ENCODE data around the gene LMAN1L. TPM values are rescaled to one million over a fixed set of nuclear protein-coding genes. Genes with fewer than 3 reads are reported as not detected.

The LMAN1L gene
- polyA plus RNA-seq, 1 donor from 2014 or later, result not detected

- Histone ChIP-seq H3K9me3 (ENCODE audit: low read length) (no peaks in the 10 kb centered on the region), H3F3A (ENCODE audit: insufficient read depth, low read length, poor library complexity, severe bottlenecking) (no peaks in the 10 kb centered on the region), H3K4me3 (ENCODE audit: low read length) (no peak overlapping the region), H4K20me1 (ENCODE audit: insufficient read depth) (no peaks in the 10 kb centered on the region), H2AFZ (ENCODE audit: low read depth, low read length) (no peak overlapping the region), H3K9ac (ENCODE audit: low read length) (no peak overlapping the region), H3K36me3 (ENCODE audit: insufficient read depth, low read length) (no peaks in the 10 kb centered on the region), H3K27me3 (ENCODE audit: insufficient read depth, low read depth, low read length) (no peaks in the 10 kb centered on the region), H3K9me2 (ENCODE audit: insufficient read depth, low read length) (no peaks in the 10 kb centered on the region), H3K4me2 (ENCODE audit: low read length) (no peak overlapping the region), H3K79me2 (replicated peaks; ENCODE audit: insufficient read depth, low read length) (no peaks in the 10 kb centered on the region), H3K27ac (ENCODE audit: low read length) (no peak overlapping the region)
- TF ChIP-seq RAD21 (conservative IDR thresholded peaks at IDR 0.05), result no peak
- TF ChIP-seq EZH2 (IDR thresholded peaks at IDR 0.05; ENCODE audit: borderline replicate concordance, insufficient read depth, low read length, poor library complexity, severe bottlenecking), result no peak
- no peak for TF ChIP-seq MXI1 (conservative IDR thresholded peaks at IDR 0.05; ENCODE audit: poor library complexity, severe bottlenecking)
- no peak for TF ChIP-seq CTCF (IDR thresholded peaks at IDR 0.05; ENCODE audit: poor library complexity, severe bottlenecking)
- no peak for TF ChIP-seq EP300 (conservative IDR thresholded peaks at IDR 0.05; ENCODE audit: poor library complexity, severe bottlenecking)
- TF ChIP-seq POLR2AphosphoS5 (IDR thresholded peaks at IDR 0.05), result no peak
- no peak for TF ChIP-seq REST (IDR thresholded peaks at IDR 0.05; ENCODE audit: borderline replicate concordance)
- no peak for TF ChIP-seq SMC3 (conservative IDR thresholded peaks at IDR 0.05; ENCODE audit: poor library complexity)
- TF ChIP-seq TAF1 (IDR thresholded peaks at IDR 0.05; ENCODE audit: low read depth), result no peak
Measured at GRCh38 chr15:74850393-74850792, 37.8 kb downstream of the LMAN1L start.

GRCh38 chr15:74851960-74852359 lies 39.3 kb downstream of the LMAN1L start:
- Histone ChIP-seq H3K9me2 (ENCODE audit: insufficient read depth, low read length) (no peaks in the 10 kb centered on the region), H3K79me2 (replicated peaks; ENCODE audit: insufficient read depth, low read length) (no peaks in the 10 kb centered on the region), H3F3A (ENCODE audit: insufficient read depth, low read length, poor library complexity, severe bottlenecking) (no peaks in the 10 kb centered on the region), H2AFZ (ENCODE audit: low read depth, low read length) (no peak overlapping the region), H3K4me3 (ENCODE audit: low read length) (no peak overlapping the region), H3K4me2 (ENCODE audit: low read length) (no peak overlapping the region), H3K9ac (ENCODE audit: low read length) (no peak overlapping the region), H3K9me3 (ENCODE audit: low read length) (no peaks in the 10 kb centered on the region), H3K27me3 (ENCODE audit: insufficient read depth, low read depth, low read length) (no peaks in the 10 kb centered on the region), H3K27ac (ENCODE audit: low read length) (no peak overlapping the region), H3K36me3 (ENCODE audit: insufficient read depth, low read length) (no peaks in the 10 kb centered on the region), H4K20me1 (ENCODE audit: insufficient read depth) (no peaks in the 10 kb centered on the region)
- TF ChIP-seq CTCF (IDR thresholded peaks at IDR 0.05; ENCODE audit: poor library complexity, severe bottlenecking) (no peak), POLR2AphosphoS5 (IDR thresholded peaks at IDR 0.05) (no peak), REST (IDR thresholded peaks at IDR 0.05; ENCODE audit: borderline replicate concordance) (no peak), MXI1 (conservative IDR thresholded peaks at IDR 0.05; ENCODE audit: poor library complexity, severe bottlenecking) (no peak), RAD21 (conservative IDR thresholded peaks at IDR 0.05) (no peak), EP300 (conservative IDR thresholded peaks at IDR 0.05; ENCODE audit: poor library complexity, severe bottlenecking) (no peak), EZH2 (IDR thresholded peaks at IDR 0.05; ENCODE audit: borderline replicate concordance, insufficient read depth, low read length, poor library complexity, severe bottlenecking) (no peak), SMC3 (conservative IDR thresholded peaks at IDR 0.05; ENCODE audit: poor library complexity) (no peak), TAF1 (IDR thresholded peaks at IDR 0.05; ENCODE audit: low read depth) (no peak)

Measured in neural cell (in vitro differentiated cells).